GM12801 (cell line): ENCODE data around the gene COL4A5.

Experiments
- TF ChIP-seq, protein P1 (sequence below): IDR thresholded peaks from one replicate; pipeline ENCODE4 v1.5.1; 2011; ENCODE audit warnings: control low read depth; ENCODE audit not compliant: insufficient read length; ENCODE audit errors: extremely low read depth

Gene COL4A5

DNA sequence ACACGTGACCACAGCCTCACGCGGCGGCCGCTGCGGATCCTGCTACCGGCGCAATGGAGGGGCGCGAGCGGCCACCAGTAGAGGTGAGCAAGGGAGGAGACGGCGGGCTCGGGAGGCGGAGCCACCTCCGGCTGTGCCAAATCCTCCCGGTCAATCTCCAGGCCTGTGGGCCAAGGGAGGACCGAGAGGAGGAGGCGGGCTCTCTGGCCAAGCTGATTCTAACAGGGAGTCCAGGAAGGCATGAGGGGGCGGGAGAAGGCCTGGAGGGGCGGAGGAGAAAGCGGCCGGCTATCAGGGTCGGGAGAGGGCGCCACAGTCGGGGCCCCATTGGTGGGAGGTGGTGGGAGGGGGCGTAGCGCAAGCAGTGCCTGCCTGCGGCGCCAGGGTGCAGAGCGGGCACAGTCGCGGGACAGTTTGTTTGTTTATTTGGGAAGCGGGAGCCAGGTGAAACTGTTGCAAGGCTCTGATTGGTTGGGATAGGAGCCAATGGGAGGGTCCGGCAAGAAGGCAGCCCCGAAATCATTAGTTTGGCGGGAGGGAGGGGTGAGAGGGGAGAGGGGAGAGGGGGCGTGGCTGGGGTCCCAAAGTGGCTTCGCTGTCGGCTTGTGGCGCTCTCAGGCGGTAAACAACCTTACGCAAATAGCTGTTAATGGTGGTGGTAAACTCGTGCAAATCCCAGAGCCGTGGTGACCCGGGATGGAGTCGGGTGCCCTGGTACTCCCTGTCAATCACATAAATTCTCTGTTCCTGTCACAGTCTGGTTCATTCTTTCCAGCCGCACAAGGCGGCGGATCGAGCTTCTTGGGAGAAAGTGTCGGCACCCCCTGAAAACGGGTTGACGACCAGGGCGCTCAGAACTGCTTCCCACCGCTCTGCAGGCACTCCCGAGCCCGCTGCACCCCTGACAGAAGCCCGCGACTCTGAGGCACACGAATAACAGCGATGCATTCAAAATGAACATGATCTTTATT, 297.2 kb downstream of the COL4A5 start, which contains the start of gene IRS4:
Gene IRS4 (minus strand): TSS at position 55 of the 971 bp plus-strand sequence.
- TF ChIP-seq, protein P1, sequence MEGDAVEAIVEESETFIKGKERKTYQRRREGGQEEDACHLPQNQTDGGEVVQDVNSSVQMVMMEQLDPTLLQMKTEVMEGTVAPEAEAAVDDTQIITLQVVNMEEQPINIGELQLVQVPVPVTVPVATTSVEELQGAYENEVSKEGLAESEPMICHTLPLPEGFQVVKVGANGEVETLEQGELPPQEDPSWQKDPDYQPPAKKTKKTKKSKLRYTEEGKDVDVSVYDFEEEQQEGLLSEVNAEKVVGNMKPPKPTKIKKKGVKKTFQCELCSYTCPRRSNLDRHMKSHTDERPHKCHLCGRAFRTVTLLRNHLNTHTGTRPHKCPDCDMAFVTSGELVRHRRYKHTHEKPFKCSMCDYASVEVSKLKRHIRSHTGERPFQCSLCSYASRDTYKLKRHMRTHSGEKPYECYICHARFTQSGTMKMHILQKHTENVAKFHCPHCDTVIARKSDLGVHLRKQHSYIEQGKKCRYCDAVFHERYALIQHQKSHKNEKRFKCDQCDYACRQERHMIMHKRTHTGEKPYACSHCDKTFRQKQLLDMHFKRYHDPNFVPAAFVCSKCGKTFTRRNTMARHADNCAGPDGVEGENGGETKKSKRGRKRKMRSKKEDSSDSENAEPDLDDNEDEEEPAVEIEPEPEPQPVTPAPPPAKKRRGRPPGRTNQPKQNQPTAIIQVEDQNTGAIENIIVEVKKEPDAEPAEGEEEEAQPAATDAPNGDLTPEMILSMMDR, result no peak

DNA sequence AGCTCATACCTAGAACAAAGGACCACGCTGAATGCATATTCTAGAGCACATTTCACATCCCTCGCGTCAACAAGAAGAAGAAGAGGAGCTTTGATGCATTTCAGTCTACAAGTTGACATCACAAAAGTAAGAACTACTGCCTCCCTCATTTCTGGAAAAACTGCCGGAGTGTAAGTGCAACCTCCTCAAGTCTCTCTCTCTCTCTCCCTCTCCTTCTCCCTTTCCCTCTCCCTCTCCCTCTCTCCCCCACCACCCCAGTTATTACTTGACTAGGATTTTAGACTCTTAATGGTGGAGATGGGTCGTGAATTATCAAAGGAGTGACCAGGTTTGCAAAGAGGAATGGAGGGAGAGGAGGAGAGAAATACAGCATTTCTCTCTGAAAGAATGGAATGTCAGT, 298.1 kb downstream of the COL4A5 start:
- TF ChIP-seq, protein P1, result no peak

DNA sequence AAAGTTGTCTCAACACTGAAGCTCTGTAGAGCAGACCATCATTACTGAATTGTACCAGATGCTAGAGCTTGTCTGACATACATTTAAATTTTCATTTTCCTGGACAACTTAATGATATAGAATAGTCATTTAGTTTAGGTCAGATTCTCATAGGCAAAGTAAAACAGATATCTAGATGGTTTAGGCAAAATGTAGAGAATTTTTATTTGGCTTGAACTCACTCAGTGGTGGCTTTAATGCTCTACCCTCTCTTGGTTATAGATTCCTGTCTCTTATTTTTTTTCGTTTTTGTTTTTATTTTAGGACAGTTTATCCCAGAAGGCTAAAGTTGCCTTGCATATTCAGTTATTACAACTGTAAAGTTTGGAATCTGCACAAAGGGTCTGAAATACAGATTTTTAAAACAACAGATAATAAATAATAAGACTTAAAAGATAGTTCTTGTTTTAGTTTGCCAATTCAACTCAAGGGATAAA, 300.7 kb downstream of the COL4A5 start:
- TF ChIP-seq, protein P1, result no peak
